ENCODE measurements around the gene SLCO4A1. TPM values are rescaled to one million over a fixed set of nuclear protein-coding genes. Genes with fewer than 3 reads are reported as not detected.

The SLCO4A1 gene
- total and polyA plus RNA-seq, 12 donors, result 0.39 to 27.0 (median 4.9) TPM

DNA sequence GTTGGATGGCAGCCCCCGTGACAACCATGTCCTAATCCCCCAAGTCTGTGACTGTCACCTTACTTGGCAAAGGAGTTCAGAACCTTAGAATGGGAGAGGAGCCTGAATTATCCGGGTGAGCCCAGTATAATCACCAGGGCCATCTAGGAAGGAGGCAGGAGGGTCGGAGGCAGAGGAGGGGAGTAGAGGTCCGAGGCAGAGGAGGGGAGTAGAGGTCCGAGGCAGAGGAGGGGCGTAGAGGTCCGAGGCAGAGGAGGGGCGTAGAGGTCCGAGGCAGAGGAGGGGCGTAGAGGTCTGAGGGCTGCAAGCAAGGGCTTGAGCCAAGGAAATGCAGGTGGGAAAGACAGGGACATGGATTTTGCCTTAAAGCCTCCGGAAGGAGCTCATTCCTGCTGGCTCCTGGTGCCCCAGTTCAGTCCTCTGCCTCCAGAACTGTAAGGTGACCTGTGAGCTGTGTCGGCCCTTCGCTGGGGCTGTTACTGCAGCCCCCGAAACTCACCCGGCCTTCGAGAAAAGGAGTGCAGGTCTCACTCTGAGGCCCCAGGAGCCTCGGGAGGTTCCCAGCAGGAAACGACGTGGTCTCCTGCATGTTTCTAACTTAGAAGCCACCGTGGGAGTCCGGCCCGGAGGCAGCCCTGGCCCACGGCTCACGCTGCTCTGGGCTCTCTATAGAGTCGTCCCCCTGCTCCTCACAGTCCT is 20.0 kb upstream of the SLCO4A1 start:
- no peak for DNase-seq

DNA sequence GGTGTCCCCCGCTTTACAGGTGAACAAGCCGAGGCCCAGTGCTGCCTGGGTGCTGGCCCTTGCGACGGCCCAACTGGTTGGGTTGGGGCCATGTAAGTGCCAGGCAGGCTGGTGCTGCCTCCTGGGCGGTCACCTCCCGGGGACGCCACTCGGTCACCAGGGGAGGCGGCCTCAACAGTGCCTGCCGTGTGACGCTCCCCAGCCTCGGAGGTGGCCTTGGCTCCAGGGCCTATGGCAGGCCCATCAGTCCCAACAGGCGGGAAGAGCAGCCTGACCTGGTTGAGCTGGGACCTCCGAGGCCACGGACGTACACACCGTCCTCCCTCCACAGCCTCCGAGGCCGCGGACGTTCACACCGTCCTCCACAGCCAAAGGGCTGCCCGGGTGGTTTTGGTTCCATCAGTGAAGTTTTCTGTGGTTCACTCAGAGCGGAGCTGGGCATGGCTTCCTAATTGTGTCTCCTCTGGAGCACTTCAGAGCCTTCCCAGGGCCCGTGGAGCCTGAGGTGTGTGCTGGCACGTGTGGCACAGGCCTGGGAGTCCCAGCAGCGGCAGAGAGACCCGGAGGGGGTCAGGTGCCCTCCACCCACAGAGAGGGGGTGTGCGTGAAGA is 19.3 kb upstream of the SLCO4A1 start:
- DNase-seq, result peak in 4 of 7 donors; percentile 54 to 73 (median 62)
- Histone ChIP-seq H3K9me3 (replicated peaks in 1 of 3) (no peaks in the 10 kb centered on the region), H3K27ac (peak overlapping the region; percentile 93 to 98 (median 96)), H3K4me1 (replicated peaks in 1 of 2) (peaks cover 20 to 33% of the 10 kb centered on the region in 2 donors), H3K4me3 (no peak overlapping the region), H3K27me3 (no peaks in the 10 kb centered on the region), H3K36me3 (replicated peaks in 1 of 2) (no peaks in the 10 kb centered on the region)
- WGBS, 4 donors, result 10 to 57% (median 33%) methylated on average over 3 to 29 of the region's 29 CpGs
- intact Hi-C loops (cut with DNase I), result no loop called here
- TF ChIP-seq, protein P1, sequence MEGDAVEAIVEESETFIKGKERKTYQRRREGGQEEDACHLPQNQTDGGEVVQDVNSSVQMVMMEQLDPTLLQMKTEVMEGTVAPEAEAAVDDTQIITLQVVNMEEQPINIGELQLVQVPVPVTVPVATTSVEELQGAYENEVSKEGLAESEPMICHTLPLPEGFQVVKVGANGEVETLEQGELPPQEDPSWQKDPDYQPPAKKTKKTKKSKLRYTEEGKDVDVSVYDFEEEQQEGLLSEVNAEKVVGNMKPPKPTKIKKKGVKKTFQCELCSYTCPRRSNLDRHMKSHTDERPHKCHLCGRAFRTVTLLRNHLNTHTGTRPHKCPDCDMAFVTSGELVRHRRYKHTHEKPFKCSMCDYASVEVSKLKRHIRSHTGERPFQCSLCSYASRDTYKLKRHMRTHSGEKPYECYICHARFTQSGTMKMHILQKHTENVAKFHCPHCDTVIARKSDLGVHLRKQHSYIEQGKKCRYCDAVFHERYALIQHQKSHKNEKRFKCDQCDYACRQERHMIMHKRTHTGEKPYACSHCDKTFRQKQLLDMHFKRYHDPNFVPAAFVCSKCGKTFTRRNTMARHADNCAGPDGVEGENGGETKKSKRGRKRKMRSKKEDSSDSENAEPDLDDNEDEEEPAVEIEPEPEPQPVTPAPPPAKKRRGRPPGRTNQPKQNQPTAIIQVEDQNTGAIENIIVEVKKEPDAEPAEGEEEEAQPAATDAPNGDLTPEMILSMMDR (IDR thresholded peaks at IDR 0.05), result no peak
- TF ChIP-seq POLR2A (IDR thresholded peaks at IDR 0.05), result no peak

More for the DNA sequence above, 20.0 kb upstream of the SLCO4A1 start:
- Histone ChIP-seq H3K36me3 (replicated peaks in 1 of 2) (no peaks in the 10 kb centered on the region), H3K4me1 (replicated peaks in 1 of 2) (peaks cover 20 to 40% of the 10 kb centered on the region in 2 donors), H3K4me3 (no peak overlapping the region), H3K27me3 (no peaks in the 10 kb centered on the region), H3K9me3 (replicated peaks in 1 of 3) (no peaks in the 10 kb centered on the region), H3K27ac (peak overlapping the region; percentile 93 to 98 (median 96))
- 83 to 90% (median 88%) methylated on average over 15 to 25 of the region's 25 CpGs for WGBS, 4 donors
- no peak for TF ChIP-seq POLR2A (IDR thresholded peaks at IDR 0.05)
- TF ChIP-seq, protein P1 (IDR thresholded peaks at IDR 0.05), result no peak
- intact Hi-C loops (cut with DNase I), result no loop called here

DNA sequence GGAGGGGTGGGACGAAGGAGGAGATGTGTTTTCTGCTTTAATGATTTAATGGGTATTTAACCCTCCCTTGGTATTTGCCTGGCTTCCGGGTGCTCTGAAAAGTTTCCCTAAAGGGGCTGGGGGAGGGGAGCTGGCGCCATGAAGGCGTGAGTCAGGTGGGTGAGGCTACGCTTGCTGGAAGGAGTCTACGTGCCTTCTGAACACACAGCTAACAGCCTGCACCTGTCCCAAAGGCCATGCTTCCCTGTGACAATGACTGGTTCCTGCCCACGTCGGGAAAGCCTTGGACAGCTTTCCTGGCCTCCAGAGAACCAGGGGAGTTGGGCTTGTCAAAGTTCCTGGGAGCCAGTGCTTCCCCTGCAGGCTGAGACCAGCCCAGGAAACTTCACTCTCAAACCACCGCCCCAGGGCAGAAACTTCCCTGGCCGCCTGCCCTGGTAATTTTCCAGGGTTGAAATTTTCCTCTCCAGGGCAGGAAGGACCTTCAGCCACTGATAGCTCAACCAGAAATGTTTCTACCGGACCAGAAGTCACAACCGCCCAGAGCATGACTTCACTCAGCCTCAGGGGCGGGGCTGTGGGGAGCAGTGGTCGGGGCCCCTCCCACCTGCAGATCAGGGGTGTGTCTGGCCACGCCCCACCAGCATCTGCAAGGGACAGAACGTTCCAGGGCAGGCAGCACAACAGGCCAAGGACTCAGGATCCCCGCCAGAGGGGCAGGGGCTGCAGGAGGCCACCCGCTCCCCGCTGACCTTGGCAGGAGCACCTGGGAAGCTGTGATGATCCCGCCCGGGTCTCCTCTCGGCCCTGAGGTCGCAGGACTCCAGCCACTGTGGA is 18.6 kb upstream of the SLCO4A1 start:
- Histone ChIP-seq H3K27ac (peak overlapping the region; percentile 93 to 98 (median 96)), H3K9me3 (replicated peaks in 1 of 3) (no peaks in the 10 kb centered on the region), H3K27me3 (no peaks in the 10 kb centered on the region), H3K4me1 (replicated peaks in 1 of 2) (peaks cover 20 to 28% of the 10 kb centered on the region in 2 donors), H3K4me3 (peak overlapping the region in 1 of 4 donors; percentile 3), H3K36me3 (replicated peaks in 1 of 2) (no peaks in the 10 kb centered on the region)
- 4 to 17% (median 8%) methylated on average over 9 to 23 of the region's 23 CpGs for WGBS, 4 donors
- peak in 1 of 2 donors; percentile 72 for TF ChIP-seq POLR2A (IDR thresholded peaks at IDR 0.05)
- TF ChIP-seq, protein P1 (IDR thresholded peaks at IDR 0.05), result peak in 4 of 6 experiments; percentile 25 to 37 (median 32)
- DNase-seq, result peak; percentile 94 to 98 (median 98)
- intact Hi-C loops (cut with DNase I), result no loop called here

DNA sequence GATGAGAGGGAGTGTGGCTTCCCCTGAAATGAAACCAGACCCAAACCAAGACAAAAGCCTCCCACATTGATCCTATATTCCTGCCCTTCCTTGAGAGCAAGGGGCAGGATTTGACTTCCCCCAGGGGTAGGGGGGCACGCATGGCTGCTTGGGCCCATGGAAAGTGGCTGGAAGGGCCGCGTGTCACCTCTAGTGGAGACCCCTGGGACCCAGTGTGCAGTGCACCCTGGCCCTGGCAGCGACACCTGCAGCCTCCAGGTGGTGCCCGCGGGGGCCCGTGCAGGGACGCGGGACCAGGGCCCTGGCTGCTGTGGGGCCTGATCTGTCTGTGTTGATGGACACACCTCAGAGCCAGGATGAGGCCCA is 18.0 kb upstream of the SLCO4A1 start:
- no peak for DNase-seq
- Histone ChIP-seq H3K27ac (peak overlapping the region; percentile 93 to 98 (median 96)), H3K9me3 (replicated peaks in 1 of 3) (no peaks in the 10 kb centered on the region), H3K4me3 (no peak overlapping the region), H3K27me3 (no peaks in the 10 kb centered on the region), H3K36me3 (replicated peaks in 1 of 2) (no peaks in the 10 kb centered on the region), H3K4me1 (replicated peaks in 1 of 2) (peaks cover 20 to 23% of the 10 kb centered on the region in 2 donors)
- intact Hi-C loops (cut with DNase I), result no loop called here
- TF ChIP-seq, protein P1 (IDR thresholded peaks at IDR 0.05), result no peak
- TF ChIP-seq POLR2A (IDR thresholded peaks at IDR 0.05), result no peak
- WGBS, 4 donors, result 70 to 75% (median 71%) methylated on average over 8 to 9 of the region's 9 CpGs; no CpG with 5 or more reads in 1 of the 4 donors

Data from adrenal gland (tissue), 12 donors.